ENCODE measurements around the gene IGLL5. TPM values are rescaled to one million over a fixed set of nuclear protein-coding genes. Genes with fewer than 3 reads are reported as not detected.
"Not testable (repeated sequence)": the region's sequence is repeated elsewhere in the genome, so short reads cannot be mapped to it uniquely, and the experiment has no call there.

The IGLL5 gene
- total and polyA plus RNA-seq, 12 donors: 0.43 to 24.7 (median 1.8) TPM; not detected in 6

DNA sequence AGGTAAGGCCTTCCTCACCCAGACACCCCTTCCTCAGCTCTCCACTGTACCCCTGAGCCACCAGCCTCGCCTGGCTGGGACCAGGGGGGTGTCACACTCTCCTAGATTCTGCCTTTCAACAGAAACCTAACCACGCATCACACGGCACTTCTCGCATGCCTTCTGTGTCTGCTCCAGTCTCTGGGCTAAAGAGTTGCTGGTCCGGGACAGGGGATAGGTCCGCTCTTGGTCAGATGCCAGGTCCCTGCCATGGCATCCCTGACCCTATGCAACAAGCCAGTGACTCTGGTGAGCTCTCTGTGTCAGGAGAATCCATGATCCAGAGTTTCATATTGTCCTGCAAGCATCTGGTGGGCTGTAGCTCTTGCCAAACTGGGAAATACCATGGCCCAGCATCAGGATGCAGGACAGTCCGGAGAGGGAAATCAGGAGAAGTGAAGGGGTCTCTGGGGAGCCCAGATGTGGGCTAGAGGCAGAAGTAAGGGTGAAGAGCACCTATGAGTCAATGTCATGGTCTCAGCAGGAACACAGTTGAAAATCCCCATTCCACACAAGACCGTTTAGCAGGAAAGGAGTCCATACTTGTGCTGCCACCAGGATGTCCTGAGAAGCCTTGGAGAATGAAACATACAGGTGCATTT is 14.1 kb downstream of the IGLL5 start:
- H3K4me3 ChIP-seq: no peak overlapping the region
- intact Hi-C loops (cut with DNase I): no loop called here
- DNase-seq: no peak
- no peak overlapping the region for H3K27ac ChIP-seq
- no peak for TF ChIP-seq POLR2A (IDR thresholded peaks at IDR 0.05)
- TF ChIP-seq, protein P1, sequence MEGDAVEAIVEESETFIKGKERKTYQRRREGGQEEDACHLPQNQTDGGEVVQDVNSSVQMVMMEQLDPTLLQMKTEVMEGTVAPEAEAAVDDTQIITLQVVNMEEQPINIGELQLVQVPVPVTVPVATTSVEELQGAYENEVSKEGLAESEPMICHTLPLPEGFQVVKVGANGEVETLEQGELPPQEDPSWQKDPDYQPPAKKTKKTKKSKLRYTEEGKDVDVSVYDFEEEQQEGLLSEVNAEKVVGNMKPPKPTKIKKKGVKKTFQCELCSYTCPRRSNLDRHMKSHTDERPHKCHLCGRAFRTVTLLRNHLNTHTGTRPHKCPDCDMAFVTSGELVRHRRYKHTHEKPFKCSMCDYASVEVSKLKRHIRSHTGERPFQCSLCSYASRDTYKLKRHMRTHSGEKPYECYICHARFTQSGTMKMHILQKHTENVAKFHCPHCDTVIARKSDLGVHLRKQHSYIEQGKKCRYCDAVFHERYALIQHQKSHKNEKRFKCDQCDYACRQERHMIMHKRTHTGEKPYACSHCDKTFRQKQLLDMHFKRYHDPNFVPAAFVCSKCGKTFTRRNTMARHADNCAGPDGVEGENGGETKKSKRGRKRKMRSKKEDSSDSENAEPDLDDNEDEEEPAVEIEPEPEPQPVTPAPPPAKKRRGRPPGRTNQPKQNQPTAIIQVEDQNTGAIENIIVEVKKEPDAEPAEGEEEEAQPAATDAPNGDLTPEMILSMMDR (IDR thresholded peaks at IDR 0.05): no peak
- H3K4me1 ChIP-seq (replicated peaks in 1 of 2): no peaks in the 10 kb centered on the region
- no peaks in the 10 kb centered on the region for H3K9me3 ChIP-seq (replicated peaks in 1 of 3)
- 83 to 94% (median 93%) methylated on average over 4 to 8 of the region's 8 CpGs for WGBS, 4 donors
- H3K27me3 ChIP-seq: no peaks in the 10 kb centered on the region
- no peaks in the 10 kb centered on the region for H3K36me3 ChIP-seq (replicated peaks in 1 of 2)

DNA sequence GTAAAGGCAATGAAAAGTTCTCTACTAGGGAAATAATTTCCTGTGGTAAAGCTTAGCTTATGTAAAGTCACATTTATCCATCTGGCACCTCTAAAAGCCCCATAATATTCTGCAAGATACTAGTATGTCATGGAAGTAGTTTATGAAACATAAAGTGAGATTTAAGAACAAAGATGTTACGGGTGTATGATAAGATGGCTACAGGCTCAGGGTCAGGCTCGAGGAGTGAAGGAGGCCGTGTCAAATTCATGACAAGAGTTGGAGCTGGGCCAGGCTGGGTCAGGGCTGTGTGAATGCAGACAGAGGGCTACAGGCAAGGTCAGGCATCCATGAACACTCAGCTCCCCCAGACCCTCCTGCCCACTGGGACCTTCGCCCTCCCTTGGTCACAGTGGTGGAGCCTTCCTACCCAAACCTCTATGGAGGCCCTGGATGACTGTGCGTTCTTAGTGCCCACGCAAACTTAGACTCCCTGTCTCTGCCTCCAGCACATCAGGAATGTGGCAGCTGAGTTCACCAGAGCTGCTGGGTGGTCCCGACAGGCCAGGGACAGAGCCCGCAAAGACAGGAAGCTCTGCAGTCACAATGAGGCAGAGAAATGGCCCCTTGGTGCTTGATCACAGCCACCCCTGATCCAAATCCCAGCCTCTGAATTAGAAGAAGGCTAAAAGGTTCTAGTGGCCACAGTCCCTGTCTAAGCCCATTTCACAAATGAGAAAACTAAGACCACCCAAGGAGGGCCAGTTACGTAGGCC is 14.8 kb downstream of the IGLL5 start:
- WGBS, 4 donors: 58 to 79% (median 78%) methylated on average over 6 to 9 of the region's 9 CpGs
- no peak overlapping the region for H3K4me3 ChIP-seq
- peak in 2 of 7 donors; percentile 7 to 21 for DNase-seq
- no peaks in the 10 kb centered on the region for H3K9me3 ChIP-seq (replicated peaks in 1 of 3)
- no peak overlapping the region for H3K27ac ChIP-seq
- no peak for TF ChIP-seq POLR2A (IDR thresholded peaks at IDR 0.05)
- TF ChIP-seq, protein P1 (IDR thresholded peaks at IDR 0.05): no peak
- no peaks in the 10 kb centered on the region for H3K36me3 ChIP-seq (replicated peaks in 1 of 2)
- intact Hi-C loops (cut with DNase I): no loop called here
- no peaks in the 10 kb centered on the region for H3K27me3 ChIP-seq
- no peaks in the 10 kb centered on the region for H3K4me1 ChIP-seq (replicated peaks in 1 of 2)

DNA sequence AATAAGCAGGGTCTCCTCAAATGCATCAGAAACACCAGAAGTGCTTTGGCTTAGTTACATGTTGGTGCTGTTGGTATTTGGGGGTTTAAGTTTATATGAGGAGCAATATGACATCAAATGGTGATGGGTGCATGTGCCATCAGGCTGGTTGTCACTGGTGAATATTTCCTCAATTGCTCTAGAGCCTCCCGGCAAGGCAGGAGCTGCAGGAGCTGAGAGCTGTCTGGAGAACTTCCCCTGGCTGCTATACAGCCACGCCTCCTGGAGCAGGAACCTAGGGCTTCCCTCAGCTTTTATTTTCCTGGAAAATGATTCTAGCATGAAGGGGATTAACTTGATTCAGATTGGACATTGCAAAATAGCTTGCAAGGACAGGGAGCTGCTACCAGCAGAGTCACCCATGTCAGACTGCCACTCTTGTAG is 15.8 kb downstream of the IGLL5 start:
- Histone ChIP-seq H3K36me3 (replicated peaks in 1 of 2) (no peaks in the 10 kb centered on the region), H3K27me3 (no peaks in the 10 kb centered on the region), H3K9me3 (replicated peaks in 1 of 3) (no peaks in the 10 kb centered on the region), H3K4me3 (no peak overlapping the region), H3K27ac (no peak overlapping the region), H3K4me1 (replicated peaks in 1 of 2) (no peaks in the 10 kb centered on the region)
- WGBS, 4 donors: 53 to 65% (median 62%) methylated on average over 2 of the region's 2 CpGs
- DNase-seq: no peak
- intact Hi-C loops (cut with DNase I): no loop called here
- TF ChIP-seq, protein P1 (IDR thresholded peaks at IDR 0.05): no peak
- TF ChIP-seq POLR2A (IDR thresholded peaks at IDR 0.05): no peak

DNA sequence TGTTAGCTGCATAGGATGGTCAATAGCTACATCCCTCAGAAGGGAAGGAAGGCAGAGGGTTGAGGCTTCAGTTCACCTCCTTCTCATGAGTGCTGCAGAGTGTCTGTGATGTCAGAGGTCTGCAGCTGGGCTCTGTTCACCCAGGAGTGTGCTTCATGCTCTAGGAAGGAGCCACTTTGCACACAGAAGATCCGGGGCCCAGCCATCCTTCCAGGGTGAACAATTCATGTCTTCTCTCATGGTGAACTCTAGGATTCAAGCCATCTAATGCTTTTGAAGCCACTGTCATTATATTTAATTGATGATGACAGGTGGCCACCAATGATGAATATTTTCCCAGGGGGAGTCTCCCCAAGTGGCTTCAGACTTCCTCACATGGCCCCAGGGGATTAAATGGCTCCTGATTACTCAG is 16.2 kb downstream of the IGLL5 start:
- H3K9me3 ChIP-seq (replicated peaks in 1 of 3); H3K27ac ChIP-seq; H3K36me3 ChIP-seq (replicated peaks in 1 of 2); H3K4me3 ChIP-seq; DNase-seq; intact Hi-C loops (cut with DNase I); H3K4me1 ChIP-seq (replicated peaks in 1 of 2); H3K27me3 ChIP-seq: not testable (repeated sequence)
- 68 to 88% (median 79%) methylated on average over 1 of the region's 1 CpG for WGBS, 4 donors

DNA sequence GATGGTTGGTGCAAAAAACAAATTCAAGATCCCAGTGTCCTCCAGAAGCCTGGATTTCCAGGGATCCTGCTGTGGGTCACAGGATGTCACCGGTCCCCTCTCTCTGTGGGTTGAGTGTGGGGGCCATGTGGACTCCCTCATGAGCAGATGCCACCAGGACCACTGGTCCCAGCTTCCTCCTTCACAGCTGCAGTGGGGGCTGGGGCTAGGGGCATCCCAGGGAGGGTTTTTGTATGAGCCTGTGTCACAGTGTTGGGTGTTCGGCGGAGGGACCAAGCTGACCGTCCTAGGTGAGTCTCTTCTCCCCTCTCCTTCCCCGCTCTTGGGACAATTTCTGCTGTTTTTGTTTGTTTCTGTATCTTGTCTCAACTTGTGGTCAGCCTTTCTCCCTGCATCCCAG is 17.1 kb downstream of the IGLL5 start:
- H3K36me3 ChIP-seq (replicated peaks in 1 of 2); H3K4me3 ChIP-seq; H3K27me3 ChIP-seq; H3K9me3 ChIP-seq (replicated peaks in 1 of 3); H3K27ac ChIP-seq; DNase-seq; H3K4me1 ChIP-seq (replicated peaks in 1 of 2); intact Hi-C loops (cut with DNase I): not testable (repeated sequence)
- WGBS, 4 donors: 86 to 94% (median 93%) methylated on average over 1 to 5 of the region's 5 CpGs

DNA sequence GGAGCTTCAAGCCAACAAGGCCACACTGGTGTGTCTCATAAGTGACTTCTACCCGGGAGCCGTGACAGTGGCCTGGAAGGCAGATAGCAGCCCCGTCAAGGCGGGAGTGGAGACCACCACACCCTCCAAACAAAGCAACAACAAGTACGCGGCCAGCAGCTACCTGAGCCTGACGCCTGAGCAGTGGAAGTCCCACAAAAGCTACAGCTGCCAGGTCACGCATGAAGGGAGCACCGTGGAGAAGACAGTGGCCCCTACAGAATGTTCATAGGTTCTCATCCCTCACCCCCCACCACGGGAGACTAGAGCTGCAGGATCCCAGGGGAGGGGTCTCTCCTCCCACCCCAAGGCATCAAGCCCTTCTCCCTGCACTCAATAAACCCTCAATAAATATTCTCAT is 18.8 kb downstream of the IGLL5 start:
- H3K36me3 ChIP-seq (replicated peaks in 1 of 2); intact Hi-C loops (cut with DNase I); H3K4me1 ChIP-seq (replicated peaks in 1 of 2); DNase-seq; H3K27ac ChIP-seq; H3K27me3 ChIP-seq; H3K9me3 ChIP-seq (replicated peaks in 1 of 3); H3K4me3 ChIP-seq: not testable (repeated sequence)
- 84 to 86% (median 85%) methylated on average over 1 to 7 of the region's 10 CpGs; no CpG with 5 or more reads in 1 of the 4 donors for WGBS, 4 donors
